GM18858 (cell line): ENCODE data around the gene FLOT1.
A peak's percentile ranks its signal among the peaks of the same experiment; 100 is the strongest.
"Not testable (repeated sequence)": the region's sequence is repeated elsewhere in the genome, so short reads cannot be mapped to it uniquely, and the experiment has no call there.

Experiments
- ATAC-seq: cut with Tn5 transposase; IDR thresholded peaks from one replicate; pipeline ENCODE4 v1.9.1; 2021; ENCODE audit not compliant: unreplicated experiment

Gene FLOT1

GRCh38 chr6:30723843-30724741, 18.4 kb downstream of the FLOT1 start:
- not testable (repeated sequence) for ATAC-seq

- ATAC-seq = not testable (repeated sequence)
Observed at GRCh38 chr6:30723159-30723842, 19.2 kb downstream of the FLOT1 start.

GRCh38 chr6:30722280-30723112, 20.0 kb downstream of the FLOT1 start:
- no peak for ATAC-seq

GRCh38 chr6:30722025-30722279, 20.5 kb downstream of the FLOT1 start:
- not testable (repeated sequence) for ATAC-seq

GRCh38 chr6:30721198-30722024, 21.1 kb downstream of the FLOT1 start:
- ATAC-seq = no peak

GRCh38 chr6:30720738-30721197, 21.7 kb downstream of the FLOT1 start:
- no peak for ATAC-seq

GRCh38 chr6:30719791-30720737, 22.4 kb downstream of the FLOT1 start, which contains the start of gene TUBB:
TSS of gene TUBB (plus strand) at chr6:30720352. CDS start at chr6:30720507, 155 bp downstream.
- ATAC-seq = no peak

GRCh38 chr6:30719356-30719755, 23.1 kb downstream of the FLOT1 start:
- no peak for ATAC-seq

- ATAC-seq = not testable (repeated sequence)
Observed at GRCh38 chr6:30717845-30718720, 24.4 kb downstream of the FLOT1 start.

- ATAC-seq = peak; percentile 57
Observed at GRCh38 chr6:30717129-30717844, 25.2 kb downstream of the FLOT1 start, which contains the start of gene MDC1. TSS of gene MDC1 (minus strand) at chr6:30717281. CDS start at chr6:30715175, 2,106 bp downstream.

- ATAC-seq = no peak
Observed at GRCh38 chr6:30716879-30717128, 25.7 kb downstream of the FLOT1 start.

- no peak for ATAC-seq
Observed at GRCh38 chr6:30714263-30714662, 28.2 kb downstream of the FLOT1 start.

- no peak for ATAC-seq
Observed at GRCh38 chr6:30712441-30712945, 30.0 kb downstream of the FLOT1 start.

GRCh38 chr6:30711758-30712380, 30.6 kb downstream of the FLOT1 start:
- ATAC-seq = no peak

GRCh38 chr6:30709101-30709868, 33.2 kb downstream of the FLOT1 start:
- ATAC-seq = no peak

- no peak for ATAC-seq
Observed at GRCh38 chr6:30707281-30707850, 35.1 kb downstream of the FLOT1 start.
